Esophagus muscularis mucosa (tissue), 4 donors: ENCODE data around the gene TNFSF13. TPM values are rescaled to one million over a fixed set of nuclear protein-coding genes. Genes with fewer than 3 reads are reported as not detected.

Experiments
- DNase-seq: peaks from one replicate; pipeline ENCODE4 v3.0.0-alpha.2; 2017; ENCODE audit errors: extremely low spot score
- H3K27ac ChIP-seq, 4 donors: fragments of 200-600 bp; sonication (generic); replicated peaks in 1 of 4; 1 replicate in 3 of 4; 2 replicates in 1 of 4; pipeline ENCODE4 v1.5.1; 2016 to 2019; ENCODE audit warnings: mild to moderate bottlenecking in 1 of 4
- H3K27me3 ChIP-seq, 4 donors: fragments of 200-600 bp; sonication (generic); one replicate each; pipeline versions ENCODE4 v1.5.1 to v1.6.0; 2016 to 2019
- H3K36me3 ChIP-seq, 4 donors: fragments of 200-600 bp; sonication (generic); one replicate each; pipeline ENCODE4 v1.5.1; 2016 to 2019
- H3K4me1 ChIP-seq, 4 donors: fragments of 200-600 bp; sonication (generic); one replicate each; pipeline ENCODE4 v1.5.1; 2016 to 2019
- H3K4me3 ChIP-seq, 4 donors: fragments of 200-600 bp; sonication (generic); 1 replicate in 2 of 4; 2 replicates in 2 of 4; pipeline ENCODE4 v1.5.1; 2016 to 2019; ENCODE audit warnings: mild to moderate bottlenecking in 4 of 4, moderate library complexity in 1 of 4
- H3K9me3 ChIP-seq, 4 donors: fragments of 200-600 bp; sonication (generic); 1 replicate in 3 of 4; 2 replicates in 1 of 4; pipeline ENCODE4 v1.5.1; 2016 to 2019
- CTCF ChIP-seq, 3 experiments: fragments of 200-600 bp in 2 of 3; fragments of 450-650 bp in 1 of 3; sonication (generic) in 2 of 3; IDR thresholded peaks; one replicate each; pipeline ENCODE4 v1.5.1; 2017 to 2019; ENCODE audit warnings: antibody characterized with exemption in 3 of 3, mild to moderate bottlenecking in 2 of 3, moderate library complexity in 1 of 3
- EP300 ChIP-seq: sonication (generic); formaldehyde crosslinking; IDR thresholded peaks from one replicate; pipeline ENCODE4 v1.6.1; 2017; ENCODE audit warnings: antibody characterized with exemption
- POLR2A ChIP-seq: fragments of 450-650 bp; IDR thresholded peaks from one replicate; pipeline ENCODE4 v1.6.1; 2017; ENCODE audit warnings: antibody characterized with exemption, moderate library complexity, mild to moderate bottlenecking, low read depth
- POLR2AphosphoS5 ChIP-seq, 2 donors: sonication (generic); formaldehyde crosslinking; IDR thresholded peaks; one replicate each; pipeline ENCODE4 v1.6.1; 2017; ENCODE audit warnings: antibody characterized with exemption in 2 of 2
- whole genome bisulfite sequencing: methylation state at CpG from one replicate; pipeline ENCODE4 v1.1.5; 2018; 5-methylcytosine and 5-hydroxymethylcytosine counted together
- intact Hi-C: fragments of 100-400 bp; cut with DNase I; formaldehyde crosslinking; loops from one replicate; pipeline ENCODE4 v1.15.1; 2023
- total RNA-seq, 4 donors: library from RNA; depleted of rRNA; stranded (reverse); fragments of >200 nt; gene quantifications; one replicate each; pipeline versions ENCODE4 v1.1.0 to v1.2.1, GENCODE V29; 2016

The TNFSF13 gene
- total RNA-seq, 4 donors from 2014 or later: 13.4 to 25.8 (median 22.4) TPM

GRCh38 chr17:7559320-7560171, 996 bp downstream of the TNFSF13 start:
- Histone ChIP-seq H3K9me3 (no peaks in the 10 kb centered on the region), H3K4me1 (peaks cover 60 to 73% (median 67%) of the 10 kb centered on the region in 4 donors), H3K36me3 (peaks cover 6 to 19% (median 16%) of the 10 kb centered on the region in 4 donors), H3K27ac (peak overlapping the region; percentile 89 to 99 (median 93)), H3K4me3 (peak overlapping the region; percentile 74 to 96 (median 88)), H3K27me3 (no peaks in the 10 kb centered on the region)
- 58% methylated on average over 18 of the region's 18 CpGs for WGBS
- TF ChIP-seq CTCF (IDR thresholded peaks at IDR 0.05) (no peak), EP300 (no peak), POLR2A (no peak), POLR2AphosphoS5 (IDR thresholded peaks at IDR 0.05) (no peak)
- no peak for DNase-seq
- intact Hi-C loops: loop anchor here (2.0 to 10.0 kb wide), 5 partner anchors 45 to 305 kb away; partner anchors contain the start of genes CTDNEP1, ELP5, FGF11 and POLR2A

GRCh38 chr17:7560172-7561027, 1.9 kb downstream of the TNFSF13 start:
- WGBS: 27% methylated on average over 17 of the region's 22 CpGs
- TF ChIP-seq EP300 (no peak), POLR2A (no peak), POLR2AphosphoS5 (IDR thresholded peaks at IDR 0.05) (no peak), CTCF (IDR thresholded peaks at IDR 0.05) (peak; percentile 53 to 64 (median 63))
- H3K27me3 ChIP-seq: no peaks in the 10 kb centered on the region
- peaks cover 15 to 27% (median 25%) of the 10 kb centered on the region in 4 donors for H3K36me3 ChIP-seq
- DNase-seq: no peak
- intact Hi-C loops: loop anchor here (2.0 kb wide), 1 partner anchor 206 kb away; the partner anchor contains the start of gene TMEM95
- peaks cover 61 to 80% (median 70%) of the 10 kb centered on the region in 4 donors for H3K4me1 ChIP-seq
- peak overlapping the region; percentile 74 to 96 (median 88) for H3K4me3 ChIP-seq
- H3K9me3 ChIP-seq: no peaks in the 10 kb centered on the region
- peak overlapping the region; percentile 89 to 99 (median 93) for H3K27ac ChIP-seq

GRCh38 chr17:7561028-7561575, 2.6 kb downstream of the TNFSF13 start:
- H3K4me3 ChIP-seq: peak overlapping the region; percentile 74 to 96 (median 88)
- WGBS: under 1% methylated on average over 32 of the region's 32 CpGs
- TF ChIP-seq POLR2AphosphoS5 (IDR thresholded peaks at IDR 0.05): peak in 1 of 2 donors; percentile 74
- peak; percentile 76 to 96 (median 87) for TF ChIP-seq CTCF (IDR thresholded peaks at IDR 0.05)
- TF ChIP-seq EP300: no peak
- peaks cover 61 to 80% (median 70%) of the 10 kb centered on the region in 4 donors for H3K4me1 ChIP-seq
- no peaks in the 10 kb centered on the region for H3K9me3 ChIP-seq
- peak; percentile 98 for DNase-seq
- no peaks in the 10 kb centered on the region for H3K27me3 ChIP-seq
- H3K36me3 ChIP-seq: peaks cover 21 to 34% (median 32%) of the 10 kb centered on the region in 4 donors
- intact Hi-C loops: loop anchor here (2.0 kb wide), 1 partner anchor 206 kb away; the partner anchor contains the start of gene TMEM95
- peak overlapping the region; percentile 89 to 99 (median 93) for H3K27ac ChIP-seq

GRCh38 chr17:7561589-7562207, 3.1 kb downstream of the TNFSF13 start, which contains the start of gene SENP3:
TSS of gene SENP3 (plus strand) at chr17:7561919. CDS start at chr17:7563077, 1,158 bp downstream.
- TF ChIP-seq EP300 (no peak), POLR2AphosphoS5 (IDR thresholded peaks at IDR 0.05) (peak; percentile 78 to 90), POLR2A (peak; percentile 74), CTCF (IDR thresholded peaks at IDR 0.05) (peak in 1 of 3 experiments; percentile 29)
- Histone ChIP-seq H3K27ac (peak within 1 kb of the TSS; percentile 89 to 99 (median 93)), H3K36me3 (peaks cover 27 to 39% (median 38%) of the 10 kb centered on the region in 4 donors), H3K9me3 (no peaks in the 10 kb centered on the region), H3K4me3 (peak within 1 kb of the TSS; percentile 74 to 96 (median 88)), H3K27me3 (no peaks in the 10 kb centered on the region), H3K4me1 (peaks cover 61 to 80% (median 70%) of the 10 kb centered on the region in 4 donors)
- WGBS: 0% methylated on average over 26 of the region's 82 CpGs
- intact Hi-C loops: loop anchor here (2.0 kb wide), 1 partner anchor 207 kb away; the partner anchor contains the start of gene TMEM95
- DNase-seq: peak; percentile 95
